ENCODE results near the gene NFYC.
"Not testable (repeated sequence)": the region's sequence is repeated elsewhere in the genome, so short reads cannot be mapped to it uniquely, and the experiment has no call there.

NFYC gene

DNA sequence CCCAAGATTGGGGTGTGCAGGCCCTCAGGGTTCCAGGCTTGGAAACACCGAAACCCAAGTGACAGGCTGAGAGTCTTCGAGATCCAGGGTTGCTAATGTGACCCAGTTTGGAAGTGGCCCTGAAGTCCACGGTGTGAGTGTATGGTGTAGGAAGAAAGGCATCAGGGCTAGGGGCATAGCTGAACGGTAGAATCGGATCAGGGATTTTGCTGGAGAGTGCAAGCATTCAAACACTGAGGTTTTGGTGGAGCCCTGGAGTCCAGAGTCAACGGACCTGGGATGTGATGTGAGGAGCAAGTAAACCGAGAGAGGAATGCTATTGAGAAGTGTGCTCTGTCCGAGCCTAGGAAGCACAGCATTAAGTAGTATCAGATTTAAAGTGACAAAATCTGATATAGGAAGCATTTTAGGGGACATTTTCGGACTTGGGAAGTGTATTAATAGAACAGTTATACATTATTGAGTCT, 958 bp downstream of the NFYC start:
- TF ChIP-seq, protein P1, sequence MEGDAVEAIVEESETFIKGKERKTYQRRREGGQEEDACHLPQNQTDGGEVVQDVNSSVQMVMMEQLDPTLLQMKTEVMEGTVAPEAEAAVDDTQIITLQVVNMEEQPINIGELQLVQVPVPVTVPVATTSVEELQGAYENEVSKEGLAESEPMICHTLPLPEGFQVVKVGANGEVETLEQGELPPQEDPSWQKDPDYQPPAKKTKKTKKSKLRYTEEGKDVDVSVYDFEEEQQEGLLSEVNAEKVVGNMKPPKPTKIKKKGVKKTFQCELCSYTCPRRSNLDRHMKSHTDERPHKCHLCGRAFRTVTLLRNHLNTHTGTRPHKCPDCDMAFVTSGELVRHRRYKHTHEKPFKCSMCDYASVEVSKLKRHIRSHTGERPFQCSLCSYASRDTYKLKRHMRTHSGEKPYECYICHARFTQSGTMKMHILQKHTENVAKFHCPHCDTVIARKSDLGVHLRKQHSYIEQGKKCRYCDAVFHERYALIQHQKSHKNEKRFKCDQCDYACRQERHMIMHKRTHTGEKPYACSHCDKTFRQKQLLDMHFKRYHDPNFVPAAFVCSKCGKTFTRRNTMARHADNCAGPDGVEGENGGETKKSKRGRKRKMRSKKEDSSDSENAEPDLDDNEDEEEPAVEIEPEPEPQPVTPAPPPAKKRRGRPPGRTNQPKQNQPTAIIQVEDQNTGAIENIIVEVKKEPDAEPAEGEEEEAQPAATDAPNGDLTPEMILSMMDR (IDR thresholded peaks at IDR 0.05; ENCODE audit: low read depth, low read length, missing control alignments) = no peak
- peak overlapping the region; percentile 81 for H3K4me3 ChIP-seq (replicated peaks; ENCODE audit: low read depth, low read length)
- DNase-seq (ENCODE audit: extremely low read depth, low read depth) = no peak

DNA sequence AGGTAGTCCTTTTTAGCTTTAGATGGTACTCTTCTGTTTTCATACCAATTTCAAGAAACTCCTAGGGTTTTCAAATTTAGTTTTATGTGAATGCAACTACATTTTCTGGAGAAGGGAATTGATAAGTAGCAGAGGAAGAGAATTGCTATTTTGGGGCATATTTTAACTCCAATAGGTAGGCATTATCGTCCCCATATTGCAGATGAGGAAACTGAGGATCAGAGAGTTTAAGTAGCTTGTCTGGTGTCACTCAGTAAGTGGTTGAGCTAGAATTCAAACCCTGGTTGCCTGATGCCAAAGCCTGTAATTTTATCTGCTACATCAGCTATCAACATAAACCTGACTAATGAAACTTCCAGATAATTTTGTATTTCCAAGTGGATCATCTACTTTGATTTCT, 1.9 kb downstream of the NFYC start:
- DNase-seq (ENCODE audit: extremely low read depth, low read depth) = no peak
- TF ChIP-seq, protein P1 (IDR thresholded peaks at IDR 0.05; ENCODE audit: low read depth, low read length, missing control alignments) = no peak
- peak overlapping the region; percentile 81 for H3K4me3 ChIP-seq (replicated peaks; ENCODE audit: low read depth, low read length)

DNA sequence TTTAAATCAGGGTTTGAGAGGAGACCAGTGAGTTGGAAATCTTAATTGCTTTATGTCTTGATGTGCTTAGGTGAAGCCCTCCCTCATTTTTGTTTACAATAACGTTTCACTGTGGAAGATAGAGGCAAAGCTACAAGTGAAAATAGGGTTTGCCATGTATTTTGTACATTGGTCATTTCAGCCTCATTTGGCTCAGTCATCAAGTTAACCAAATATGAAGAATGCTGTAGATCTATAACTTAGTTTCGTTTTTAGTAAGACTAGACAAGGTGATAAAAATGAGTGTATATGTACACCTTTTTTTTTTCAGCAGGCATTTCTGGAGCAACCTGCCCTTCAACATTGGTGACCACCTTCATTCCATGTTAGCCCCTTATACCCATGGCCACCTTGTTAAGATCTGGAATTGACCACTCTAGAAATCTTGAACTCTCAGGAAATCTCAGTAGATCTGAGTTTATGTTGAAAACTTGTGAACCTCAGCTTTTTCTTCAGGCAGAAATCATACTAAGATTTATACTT, 2.9 kb downstream of the NFYC start:
- TF ChIP-seq, protein P1 (IDR thresholded peaks at IDR 0.05; ENCODE audit: low read depth, low read length, missing control alignments) = no peak
- DNase-seq (ENCODE audit: extremely low read depth, low read depth) = no peak
- no peak overlapping the region for H3K4me3 ChIP-seq (replicated peaks; ENCODE audit: low read depth, low read length)

- DNase-seq (ENCODE audit: extremely low read depth, low read depth) = no peak
- no peak overlapping the region for H3K4me3 ChIP-seq (replicated peaks; ENCODE audit: low read depth, low read length)
- TF ChIP-seq, protein P1 (IDR thresholded peaks at IDR 0.05; ENCODE audit: low read depth, low read length, missing control alignments) = no peak
Observed at GRCh38 chr1:40696294-40696693, 4.8 kb downstream of the NFYC start.

GRCh38 chr1:40697436-40697835, 5.9 kb downstream of the NFYC start:
- no peak overlapping the region for H3K4me3 ChIP-seq (replicated peaks; ENCODE audit: low read depth, low read length)
- no peak for DNase-seq (ENCODE audit: extremely low read depth, low read depth)

DNA sequence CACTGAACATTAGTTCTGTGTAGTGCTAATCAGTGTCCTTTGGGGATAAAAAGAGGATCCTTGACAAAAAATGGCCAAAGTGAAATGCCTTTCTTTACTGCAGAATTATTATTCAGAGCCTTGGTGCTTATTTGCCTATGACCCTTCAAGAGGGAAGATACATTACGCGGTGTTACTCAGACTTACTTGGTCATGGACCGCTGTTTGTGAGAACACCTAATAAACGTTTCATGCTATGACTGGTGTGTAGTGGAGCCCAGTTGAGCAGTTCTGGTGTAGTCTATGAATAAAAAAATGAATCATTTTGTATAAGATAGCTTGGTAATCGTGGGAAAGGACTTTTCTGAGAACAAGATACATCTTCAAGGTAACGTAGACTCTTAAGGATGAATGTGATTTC, 8.3 kb downstream of the NFYC start:
- DNase-seq (ENCODE audit: extremely low read depth, low read depth) = no peak
- TF ChIP-seq, protein P1 (IDR thresholded peaks at IDR 0.05; ENCODE audit: low read depth, low read length, missing control alignments) = no peak
- no peak overlapping the region for H3K4me3 ChIP-seq (replicated peaks; ENCODE audit: low read depth, low read length)

More at GRCh38 chr1:40697436-40697835, 5.9 kb downstream of the NFYC start:
- TF ChIP-seq, protein P1 (IDR thresholded peaks at IDR 0.05; ENCODE audit: low read depth, low read length, missing control alignments) = no peak

GRCh38 chr1:40701684-40702083, 10.2 kb downstream of the NFYC start:
- TF ChIP-seq, protein P1 (IDR thresholded peaks at IDR 0.05; ENCODE audit: low read depth, low read length, missing control alignments) = no peak
- DNase-seq (ENCODE audit: extremely low read depth, low read depth) = no peak
- no peak overlapping the region for H3K4me3 ChIP-seq (replicated peaks; ENCODE audit: low read depth, low read length)

DNA sequence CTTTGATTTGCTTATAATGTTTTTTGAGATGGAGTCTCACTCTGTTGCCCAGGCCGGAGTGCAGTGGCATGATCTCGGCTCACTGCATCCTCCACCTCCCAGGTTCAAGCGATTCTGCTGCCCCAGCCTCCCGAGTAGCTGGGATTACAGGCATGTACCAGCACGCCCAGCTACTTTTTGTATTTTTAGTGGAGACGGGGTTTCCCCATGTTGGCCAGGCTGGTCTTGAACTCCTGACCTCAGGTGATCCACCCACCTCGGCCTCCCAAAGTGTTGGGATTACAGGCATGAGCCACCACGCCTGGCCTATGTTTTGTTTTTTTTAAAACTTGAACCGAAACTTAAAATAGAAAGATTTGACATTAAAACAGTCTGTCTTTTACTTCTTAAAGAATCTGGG, 11.3 kb downstream of the NFYC start:
- DNase-seq (ENCODE audit: extremely low read depth, low read depth); H3K4me3 ChIP-seq (replicated peaks; ENCODE audit: low read depth, low read length): not testable (repeated sequence)
